PC-3 (cell line): Measurements from ENCODE around the gene RIMBP2.

Experiments used
- EZH2 ChIP-seq: fragments of 300-600 bp; sonication (generic); IDR thresholded peaks from one replicate; pipeline ENCODE4 v1.6.1; 2017; ENCODE audit warnings: antibody characterized with exemption, mild to moderate bottlenecking, low read length; ENCODE audit not compliant: unreplicated experiment
- EZH2phosphoT487 ChIP-seq: fragments of 300-600 bp; sonication (generic); IDR thresholded peaks from 2 replicates; pipeline ENCODE4 v1.6.1; 2018; ENCODE audit warnings: mild to moderate bottlenecking, antibody characterized with exemption, low read length, borderline replicate concordance
- TF ChIP-seq, protein P1 (sequence below): fragments of 300-600 bp; sonication (generic); conservative IDR thresholded peaks from 2 replicates; pipeline ENCODE4 v1.5.1; 2017; ENCODE audit warnings: antibody characterized with exemption, low read depth, mild to moderate bottlenecking, low read length

DNA sequence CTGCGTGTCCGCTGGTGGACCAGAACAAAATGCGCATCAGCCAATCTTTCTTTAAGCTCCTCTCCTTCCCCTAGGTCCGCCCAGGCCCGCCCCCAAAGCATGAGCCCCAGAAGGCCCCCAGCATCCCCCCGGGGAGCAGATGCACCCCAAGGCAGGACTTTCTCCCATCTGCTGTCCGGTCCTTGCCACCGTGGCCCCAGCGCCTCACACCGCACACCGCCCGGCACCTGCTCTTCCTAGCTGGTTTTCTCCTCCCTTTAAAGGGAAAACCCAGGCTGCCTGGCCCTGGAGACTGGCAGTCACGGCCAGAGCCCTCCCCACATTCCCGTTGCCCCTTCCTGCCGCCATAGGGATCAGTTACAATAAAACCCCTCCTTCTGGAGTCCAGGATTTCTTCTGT lies 30.2 kb downstream of the RIMBP2 start:
- TF ChIP-seq, protein P1, sequence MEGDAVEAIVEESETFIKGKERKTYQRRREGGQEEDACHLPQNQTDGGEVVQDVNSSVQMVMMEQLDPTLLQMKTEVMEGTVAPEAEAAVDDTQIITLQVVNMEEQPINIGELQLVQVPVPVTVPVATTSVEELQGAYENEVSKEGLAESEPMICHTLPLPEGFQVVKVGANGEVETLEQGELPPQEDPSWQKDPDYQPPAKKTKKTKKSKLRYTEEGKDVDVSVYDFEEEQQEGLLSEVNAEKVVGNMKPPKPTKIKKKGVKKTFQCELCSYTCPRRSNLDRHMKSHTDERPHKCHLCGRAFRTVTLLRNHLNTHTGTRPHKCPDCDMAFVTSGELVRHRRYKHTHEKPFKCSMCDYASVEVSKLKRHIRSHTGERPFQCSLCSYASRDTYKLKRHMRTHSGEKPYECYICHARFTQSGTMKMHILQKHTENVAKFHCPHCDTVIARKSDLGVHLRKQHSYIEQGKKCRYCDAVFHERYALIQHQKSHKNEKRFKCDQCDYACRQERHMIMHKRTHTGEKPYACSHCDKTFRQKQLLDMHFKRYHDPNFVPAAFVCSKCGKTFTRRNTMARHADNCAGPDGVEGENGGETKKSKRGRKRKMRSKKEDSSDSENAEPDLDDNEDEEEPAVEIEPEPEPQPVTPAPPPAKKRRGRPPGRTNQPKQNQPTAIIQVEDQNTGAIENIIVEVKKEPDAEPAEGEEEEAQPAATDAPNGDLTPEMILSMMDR = no peak
- TF ChIP-seq EZH2 (no peak), EZH2phosphoT487 (no peak)
